Adrenal gland (tissue), 12 donors: ENCODE measurements around the gene PLD3. TPM values are rescaled to one million over a fixed set of nuclear protein-coding genes. Genes with fewer than 3 reads are reported as not detected.

Experiments used
- DNase-seq, 7 donors: peaks; one replicate each; pipeline ENCODE4 v3.0.0-alpha.2; 2019 to 2020
- H3K27ac ChIP-seq, 5 donors: fragments of 200-600 bp; sonication (generic) in 4 of 5; 1 replicate in 3 of 5; 2 replicates in 2 of 5; pipeline versions ENCODE4 v1.5.1 to v1.8.0; 2016 to 2020; ENCODE audit warnings: mild to moderate bottlenecking in 1 of 5
- H3K27me3 ChIP-seq: fragments of 200-600 bp; 2 replicates; pipeline ENCODE4 v1.8.0; 2021
- H3K36me3 ChIP-seq, 2 donors: fragments of 200-600 bp; replicated peaks in 1 of 2; 1 replicate in 1 of 2; 2 replicates in 1 of 2; pipeline versions ENCODE4 v1.5.1 to v1.8.0; 2018 to 2022
- H3K4me1 ChIP-seq, 2 donors: fragments of 200-600 bp; replicated peaks in 1 of 2; 1 replicate in 1 of 2; 2 replicates in 1 of 2; pipeline versions ENCODE4 v1.5.1 to v1.8.0; 2018 to 2021
- H3K4me3 ChIP-seq, 4 donors: fragments of 200-600 bp; sonication (generic) in 3 of 4; one replicate each; pipeline ENCODE4 v1.5.1; 2016 to 2018
- H3K9me3 ChIP-seq, 3 donors: fragments of 200-600 bp; sonication (generic) in 1 of 3; replicated peaks in 1 of 3; 1 replicate in 2 of 3; 2 replicates in 1 of 3; pipeline versions ENCODE4 v1.5.1 to v1.8.0; 2016 to 2021
- CTCF ChIP-seq, 6 experiments: fragments of 450-650 bp in 4 of 6; fragments of 200-600 bp in 2 of 6; sonication (generic) in 1 of 6; IDR thresholded peaks; 1 replicate in 5 of 6; 2 replicates in 1 of 6; pipeline versions ENCODE4 v1.5.1 to v1.8.0; 2016 to 2021; ENCODE audit warnings: antibody characterized with exemption in 6 of 6, mild to moderate bottlenecking in 2 of 6, moderate library complexity in 1 of 6
- POLR2A ChIP-seq, 2 donors: fragments of 450-650 bp; IDR thresholded peaks; one replicate each; pipeline ENCODE4 v1.6.1; 2017; ENCODE audit warnings: antibody characterized with exemption in 2 of 2, mild to moderate bottlenecking in 2 of 2, moderate library complexity in 1 of 2
- WGBS, 4 donors: extraction: QIAGEN DNeasy Blood & Tissue Kit in 2 of 4; methylation state at CpG; one replicate each; pipeline versions ENCODE4 v1.1.5 to v1.1.7; 2013 to 2017; 5-methylcytosine and 5-hydroxymethylcytosine counted together
- intact Hi-C, 2 donors: fragments of 100-400 bp; cut with DNase I; formaldehyde crosslinking; loops; one replicate each; pipeline versions ENCODE4 v1.14.1 to v1.15.0; 2022 to 2023
- polyA plus RNA-seq, 3 donors: library from polyadenylated mRNA; stranded (reverse); fragments of 200-250 nt in 2 of 3; fragments of 350-450 nt in 1 of 3; fragmentation: Illumina TruSeq in 1 of 3; extraction: RNeasy Lipid Tissue Mini Kit (QIAGEN cat#74804) in 1 of 3; gene quantifications; one replicate each; pipeline ENCODE4 v1.2.3, GENCODE V29; 2013 to 2014
- total RNA-seq, 9 donors: library from RNA; depleted of rRNA in 4 of 9; stranded (reverse); fragments of >200 nt in 4 of 9; fragments of 120-200 nt in 1 of 9; fragmentation: NEBNext Ultra II Directional in 1 of 9; extraction: Animal tissue kit (Norgen Biotek cat#: 25700) in 1 of 9; gene quantifications; one replicate each; pipeline versions ENCODE4 v1.1.0 to v1.2.4, GENCODE V29; 2013 to 2023
- donor health status: healthy with polysubstance abuse.
- donor health status: Bipolar disorder and iron deficiency.
- donor health status: DM: yes; HTN: yes; CAD: no.
- donor health status: DM: no; HTN: no; CAD: no.
- donor health status: DM: no; HTN: no; CAD: no.
- donor health status: DM: yes; HTN: yes; CAD: no.

PLD3 gene
- total and polyA plus RNA-seq, 12 donors, result 170 to 1,019 (median 415) TPM

- peak overlapping the region in 1 of 5 donors; percentile 17 for H3K27ac ChIP-seq
- intact Hi-C loops, result no loop called here
Observed at GRCh38 chr19:40415768-40416167, 67.3 kb downstream of the PLD3 start.

GRCh38 chr19:40416918-40417642 lies 68.6 kb downstream of the PLD3 start:
- Histone ChIP-seq H3K27ac (peak overlapping the region; percentile 9 to 84 (median 41)), H3K36me3 (no peaks in the 10 kb centered on the region), H3K4me3 (no peak overlapping the region), H3K27me3 (no peaks in the 10 kb centered on the region), H3K4me1 (peaks cover 6 to 27% of the 10 kb centered on the region in 2 donors), H3K9me3 (no peaks in the 10 kb centered on the region)
- 41 to 54% (median 43%) methylated on average over 9 to 16 of the region's 16 CpGs for WGBS, 4 donors
- TF ChIP-seq CTCF (IDR thresholded peaks at IDR 0.05) (no peak), POLR2A (IDR thresholded peaks at IDR 0.05) (no peak)
- intact Hi-C loops, result no loop called here
- peak in 4 of 7 donors; percentile 57 to 60 (median 58) for DNase-seq

More at GRCh38 chr19:40415768-40416167, 67.3 kb downstream of the PLD3 start:
- 92 to 100% (median 95%) methylated on average over 2 of the region's 2 CpGs for WGBS, 4 donors
- no peak overlapping the region for H3K4me3 ChIP-seq
- DNase-seq, result no peak
- no peaks in the 10 kb centered on the region for H3K9me3 ChIP-seq
- no peaks in the 10 kb centered on the region for H3K27me3 ChIP-seq
- H3K36me3 ChIP-seq, result no peaks in the 10 kb centered on the region
- TF ChIP-seq POLR2A (IDR thresholded peaks at IDR 0.05) (no peak), CTCF (IDR thresholded peaks at IDR 0.05) (no peak)
- peaks cover 12 to 31% of the 10 kb centered on the region in 2 donors for H3K4me1 ChIP-seq

DNA sequence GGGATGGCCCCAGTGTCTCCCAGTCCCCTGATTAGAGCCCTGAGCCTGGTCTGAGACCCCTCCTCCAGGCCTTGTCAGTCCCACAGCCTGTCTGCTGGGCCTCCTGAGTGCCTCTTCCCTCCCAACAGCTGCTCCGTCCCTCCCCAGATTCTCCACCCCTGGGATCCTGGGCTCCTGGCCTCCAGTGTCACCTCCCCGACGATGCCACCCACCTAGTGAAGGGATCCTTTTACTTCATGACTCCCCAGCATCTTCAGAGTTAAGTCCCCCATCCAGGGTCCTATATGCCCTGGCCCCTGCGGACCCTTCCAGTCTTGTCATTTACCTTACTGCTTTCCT lies 69.1 kb downstream of the PLD3 start:
- TF ChIP-seq CTCF (IDR thresholded peaks at IDR 0.05) (no peak), POLR2A (IDR thresholded peaks at IDR 0.05) (no peak)
- no peak overlapping the region for H3K4me3 ChIP-seq
- no peaks in the 10 kb centered on the region for H3K27me3 ChIP-seq
- peaks cover 6 to 27% of the 10 kb centered on the region in 2 donors for H3K4me1 ChIP-seq
- no peak for DNase-seq
- peak overlapping the region; percentile 9 to 84 (median 41) for H3K27ac ChIP-seq
- intact Hi-C loops, result no loop called here
- 71 to 83% (median 77%) methylated on average over 1 to 4 of the region's 4 CpGs for WGBS, 4 donors
- H3K9me3 ChIP-seq, result no peaks in the 10 kb centered on the region
- peaks cover 0 to 4% of the 10 kb centered on the region in 2 donors for H3K36me3 ChIP-seq

- peaks cover 6 to 31% of the 10 kb centered on the region in 2 donors for H3K4me1 ChIP-seq
- H3K27me3 ChIP-seq, result no peaks in the 10 kb centered on the region
- TF ChIP-seq CTCF (IDR thresholded peaks at IDR 0.05) (no peak), POLR2A (IDR thresholded peaks at IDR 0.05) (no peak)
- no peak overlapping the region for H3K4me3 ChIP-seq
- no peaks in the 10 kb centered on the region for H3K9me3 ChIP-seq
- DNase-seq, result no peak
- peak overlapping the region in 2 of 5 donors; percentile 64 to 84 for H3K27ac ChIP-seq
- intact Hi-C loops, result no loop called here
- H3K36me3 ChIP-seq, result peaks cover 0 to 8% of the 10 kb centered on the region in 2 donors
- WGBS, 4 donors, result 83 to 93% (median 89%) methylated on average over 3 of the region's 3 CpGs
Observed at GRCh38 chr19:40418040-40418439, 69.5 kb downstream of the PLD3 start.
